Measurements from ENCODE around the gene TMEM259. TPM values are rescaled to one million over a fixed set of nuclear protein-coding genes. Genes with fewer than 3 reads are reported as not detected.
A peak's percentile ranks its signal among the peaks of the same experiment; 100 is the strongest.

TMEM259 gene
- total and polyA plus RNA-seq, 2 of the 13 experiments (the other 11 are each of a cell fraction or from before 2014, with no cell fraction given): 64.7 to 164 TPM

GRCh38 chr19:1016647-1017114, 4.2 kb downstream of the TMEM259 start (continued):
- TF ChIP-seq ZNF574 (CRISPR knock-in tag; IDR thresholded peaks at IDR 0.05) (peak; percentile 31; the same call in 1 of the 2 replicates), NR2C2 (CRISPR knock-in tag; IDR thresholded peaks at IDR 0.05; ENCODE audit: borderline replicate concordance) (no peak), ZNF530 (CRISPR knock-in tag; IDR thresholded peaks at IDR 0.05; ENCODE audit: low read depth) (no peak), NAIF1 (CRISPR knock-in tag; IDR thresholded peaks at IDR 0.05; ENCODE audit: borderline replicate concordance) (no peak), ARNT (IDR thresholded peaks at IDR 0.05) (no peak), IRF1 (CRISPR knock-in tag; IDR thresholded peaks at IDR 0.05; ENCODE audit: low read depth) (no peak), SKI (IDR thresholded peaks at IDR 0.05; ENCODE audit: partially characterized antibody) (no peak), RORA (CRISPR knock-in tag; IDR thresholded peaks at IDR 0.05) (no peak), GATAD1 (CRISPR knock-in tag; IDR thresholded peaks at IDR 0.05) (no peak), ZNF678 (CRISPR knock-in tag; IDR thresholded peaks at IDR 0.05) (no peak), XBP1 (CRISPR knock-in tag; IDR thresholded peaks at IDR 0.05) (no peak), HOXA7 (CRISPR knock-in tag; IDR thresholded peaks at IDR 0.05) (no peak), TGIF2 (CRISPR knock-in tag; IDR thresholded peaks at IDR 0.05) (peak; percentile 30; the same call in 1 of the 2 replicates), FOSL2 (CRISPR knock-in tag; IDR thresholded peaks at IDR 0.05) (peak; percentile 47; the same call in 1 of the 2 replicates), RARA (CRISPR knock-in tag; IDR thresholded peaks at IDR 0.05) (no peak)

Data from HepG2 (cell line).